ENCODE measurements around the gene IPO9. TPM values are rescaled to one million over a fixed set of nuclear protein-coding genes. Genes with fewer than 3 reads are reported as not detected.

IPO9 gene
- total and polyA plus RNA-seq, 10 of the 15 experiments (the other 5 are each of a cell fraction or from before 2014, with no cell fraction given): 19.1 to 77.3 (median 34.1) TPM

GRCh38 chr1:201845331-201846083 lies 16.6 kb downstream of the IPO9 start:
- H3K27me3 ChIP-seq (replicated peaks in 1 of 2; ENCODE audit: control insufficient read depth in 2 of 2, insufficient read depth in 2 of 2, low read length in 1 of 2): no peaks in the 10 kb centered on the region
- SMC1A ChIA-PET (ENCODE audit: uncharacterized antibody, unreplicated experiment): interaction anchor here (0.6 to 3.1 kb wide), 3 partner anchors 9 to 16 kb away, joined by 3 to 11 read pairs (median 9); no protein-coding TSS in a partner anchor
- no peak overlapping the region for H3K4me3 ChIP-seq
- in situ Hi-C loops (cut with MboI) (no loop called here), intact Hi-C loops (cut with micrococcal nuclease; ENCODE audit: unreplicated experiment) (no loop called here)
- no TSS peak for BruUV-seq (replicated peaks)
- no peak overlapping the region for H3K9ac ChIP-seq (ENCODE audit: control insufficient read depth, insufficient read depth, low read length)
- no peak overlapping the region for H3K4me2 ChIP-seq (ENCODE audit: control insufficient read depth, insufficient read depth)
- FAIRE-seq (peak; percentile 7), ATAC-seq (0 out of 3 replicates have a peak, but pooled peaks have one; percentile 41), DNase-seq (ENCODE audit: low read depth, low spot score) (no peak)
- RAD21 ChIA-PET (ENCODE audit: unreplicated experiment): no interaction called here
- CTCF ChIA-PET: interaction anchor here (0.6 to 3.0 kb wide), 6 partner anchors 9 to 142 kb away, joined by 3 to 11 read pairs (median 4); partner anchors contain the start of gene IPO9
- peaks cover 6 to 28% of the 10 kb centered on the region in 2 experiments; a peak in 3 of 4 replicates for H3K36me3 ChIP-seq (ENCODE audit: control insufficient read depth in 2 of 2, insufficient read depth in 2 of 2, low read length in 1 of 2)
- TF ChIP-seq RB1 (IDR thresholded peaks at IDR 0.05; ENCODE audit: borderline replicate concordance) (no peak), RFX5 (IDR thresholded peaks at IDR 0.05; ENCODE audit: low read depth, low read length) (no peak), PAX5 (IDR thresholded peaks at IDR 0.05; ENCODE audit: borderline replicate concordance, low read depth, low read length) (no peak), POU2F2 (IDR thresholded peaks at IDR 0.05; ENCODE audit: borderline replicate concordance, low read depth, low read length) (no peak), HDAC2 (IDR thresholded peaks at IDR 0.05) (no peak)
- WGBS (ENCODE audit: insufficient coverage, insufficient replicate concordance, low lambda C conversion rate, missing lambda C conversion rate): 76% methylated on average over 2 of the region's 2 CpGs
- H2AFZ ChIP-seq (ENCODE audit: control insufficient read depth, low read depth, low read length): no peak overlapping the region
- no peak overlapping the region for H3K27ac ChIP-seq (ENCODE audit: control insufficient read depth, insufficient read depth)
- H4K20me1 ChIP-seq (ENCODE audit: control insufficient read depth, insufficient read depth): no peaks in the 10 kb centered on the region
- peaks cover 38% of the 10 kb centered on the region for H3K79me2 ChIP-seq (ENCODE audit: control insufficient read depth, insufficient read depth, low read length)
- H3K4me1 ChIP-seq (ENCODE audit: control insufficient read depth, insufficient read depth, low read length): no peaks in the 10 kb centered on the region
- no peaks in the 10 kb centered on the region for H3K9me3 ChIP-seq (replicated peaks; ENCODE audit: control insufficient read depth, insufficient read depth, low read length)
- POLR2A ChIA-PET: interaction anchor here (1.8 kb wide), 1 partner anchor 9 kb away, joined by 4 read pairs; no protein-coding TSS in a partner anchor

GRCh38 chr1:201847150-201847549 lies 18.2 kb downstream of the IPO9 start:
- ChIA-PET CTCF (interaction anchor here (0.9 to 3.0 kb wide), 2 partner anchors 10 to 151 kb away, joined by 4 to 11 read pairs; no protein-coding TSS in a partner anchor), SMC1A (ENCODE audit: uncharacterized antibody, unreplicated experiment) (interaction anchor here (1.1 to 3.1 kb wide), 6 partner anchors 10 to 34 kb away, joined by 3 to 11 read pairs (median 5); no protein-coding TSS in a partner anchor), POLR2A (interaction anchor here (1.8 kb wide), 1 partner anchor 10 kb away, joined by 4 read pairs; no protein-coding TSS in a partner anchor), RAD21 (ENCODE audit: unreplicated experiment) (no interaction called here)
- Histone ChIP-seq H3K4me3 (no peak overlapping the region), H3K9me3 (replicated peaks; ENCODE audit: control insufficient read depth, insufficient read depth, low read length) (no peaks in the 10 kb centered on the region), H3K4me1 (ENCODE audit: control insufficient read depth, insufficient read depth, low read length) (no peaks in the 10 kb centered on the region), H2AFZ (ENCODE audit: control insufficient read depth, low read depth, low read length) (no peak overlapping the region), H3K4me2 (ENCODE audit: control insufficient read depth, insufficient read depth) (no peak overlapping the region), H4K20me1 (ENCODE audit: control insufficient read depth, insufficient read depth) (no peaks in the 10 kb centered on the region), H3K36me3 (ENCODE audit: control insufficient read depth in 2 of 2, insufficient read depth in 2 of 2, low read length in 1 of 2) (peaks cover 6 to 38% of the 10 kb centered on the region in 2 experiments), H3K27me3 (replicated peaks in 1 of 2; ENCODE audit: control insufficient read depth in 2 of 2, insufficient read depth in 2 of 2, low read length in 1 of 2) (no peaks in the 10 kb centered on the region), H3K9ac (ENCODE audit: control insufficient read depth, insufficient read depth, low read length) (no peak overlapping the region), H3K79me2 (ENCODE audit: control insufficient read depth, insufficient read depth, low read length) (peaks cover 26% of the 10 kb centered on the region), H3K27ac (ENCODE audit: control insufficient read depth, insufficient read depth) (no peak overlapping the region)
- WGBS (ENCODE audit: insufficient coverage, insufficient replicate concordance, low lambda C conversion rate, missing lambda C conversion rate): 65% methylated on average over 1 of the region's 1 CpG
- in situ Hi-C loops (cut with MboI) (no loop called here), intact Hi-C loops (cut with micrococcal nuclease; ENCODE audit: unreplicated experiment) (no loop called here)
- FAIRE-seq (no peak), ATAC-seq (no peak), DNase-seq (ENCODE audit: low read depth, low spot score) (no peak)
- BruUV-seq (replicated peaks): no TSS peak
- no peak for TF ChIP-seq CHD4 (IDR thresholded peaks at IDR 0.05)
- no peak for TF ChIP-seq TARDBP (IDR thresholded peaks at IDR 0.05; ENCODE audit: borderline replicate concordance)

Measured in GM12878 (cell line).